Activated CD8-positive, alpha-beta T cell treated with anti-CD3 and anti-CD28 coated beads for 36 hours (primary cell): ENCODE data around the gene CPB2. TPM values are rescaled to one million over a fixed set of nuclear protein-coding genes. Genes with fewer than 3 reads are reported as not detected.

ENCODE experiments used
- ATAC-seq: fragments of 200-7000 bp; cut with Tn5 transposase; one replicate; pipeline ENCODE4 v1.10.0; 2021; ENCODE audit warnings: mild to moderate bottlenecking, moderate library complexity
- CTCF ChIA-PET: fragments of 350-600 bp; sonication (Branson Sonifier 250); formaldehyde crosslinking; loops from one replicate; lab custom pipeline; 2021; ENCODE audit warnings: antibody characterized with exemption; lab: Charles Lee
- POLR2A ChIA-PET: fragments of 350-600 bp; sonication (Branson Sonifier 250); formaldehyde crosslinking; loops from one replicate; lab custom pipeline; 2021; ENCODE audit warnings: antibody characterized with exemption; lab: Charles Lee
- DNase-seq: peaks from one replicate; pipeline ENCODE4 v3.0.0-alpha.2; 2020
- H3K27ac Mint-ChIP-seq: one replicate; pipeline ENCODE4 v1.8.0; 2021; ENCODE audit warnings: mild to moderate bottlenecking, mixed read lengths
- H3K27me3 Mint-ChIP-seq: one replicate; pipeline ENCODE4 v1.8.0; 2021; ENCODE audit warnings: mixed read lengths
- H3K36me3 Mint-ChIP-seq: one replicate; pipeline ENCODE4 v1.8.0; 2021; ENCODE audit warnings: low read depth, mixed read lengths
- H3K4me1 Mint-ChIP-seq: one replicate; pipeline ENCODE4 v1.8.0; 2021; ENCODE audit warnings: low read depth, mixed read lengths
- H3K4me3 Mint-ChIP-seq: one replicate; pipeline ENCODE4 v1.8.0; 2021; ENCODE audit warnings: mild to moderate bottlenecking, moderate library complexity, mixed read lengths
- H3K9me3 Mint-ChIP-seq: one replicate; pipeline ENCODE4 v1.8.0; 2021; ENCODE audit warnings: mixed read lengths
- intact Hi-C: fragments of 100-400 bp; cut with micrococcal nuclease; formaldehyde crosslinking; loops from one replicate; pipeline ENCODE4 v1.10.0; 2022
- total RNA-seq, 2 experiments: library from RNA; stranded (reverse); gene quantifications; one replicate each; pipeline ENCODE4 v1.2.3, GENCODE V29; 2021
- TF ChIP-seq, protein P1 (sequence below): fragments of 200-600 bp; IDR thresholded peaks from one replicate; pipeline ENCODE4 v1.8.0; 2022; ENCODE audit warnings: antibody characterized with exemption, mild to moderate bottlenecking

The CPB2 gene
- total RNA-seq, 2 experiments from 2014 or later = not detected

GRCh38 chr13:46062185-46062584 lies 42.6 kb downstream of the CPB2 start:
- ATAC-seq (no peak), DNase-seq (no peak)
- ChIA-PET CTCF (interaction anchor here (1.1 kb wide), 1 partner anchor 21 kb away, joined by 3 read pairs; no protein-coding TSS in a partner anchor), POLR2A (no interaction called here)
- Mint-ChIP-seq H3K9me3 (no peaks in the 10 kb centered on the region), H3K36me3 (no peaks in the 10 kb centered on the region), H3K4me1 (no peaks in the 10 kb centered on the region), H3K27me3 (no peaks in the 10 kb centered on the region), H3K4me3 (no peak overlapping the region), H3K27ac (no peak overlapping the region)
- intact Hi-C loops = no loop called here
- TF ChIP-seq, protein P1, sequence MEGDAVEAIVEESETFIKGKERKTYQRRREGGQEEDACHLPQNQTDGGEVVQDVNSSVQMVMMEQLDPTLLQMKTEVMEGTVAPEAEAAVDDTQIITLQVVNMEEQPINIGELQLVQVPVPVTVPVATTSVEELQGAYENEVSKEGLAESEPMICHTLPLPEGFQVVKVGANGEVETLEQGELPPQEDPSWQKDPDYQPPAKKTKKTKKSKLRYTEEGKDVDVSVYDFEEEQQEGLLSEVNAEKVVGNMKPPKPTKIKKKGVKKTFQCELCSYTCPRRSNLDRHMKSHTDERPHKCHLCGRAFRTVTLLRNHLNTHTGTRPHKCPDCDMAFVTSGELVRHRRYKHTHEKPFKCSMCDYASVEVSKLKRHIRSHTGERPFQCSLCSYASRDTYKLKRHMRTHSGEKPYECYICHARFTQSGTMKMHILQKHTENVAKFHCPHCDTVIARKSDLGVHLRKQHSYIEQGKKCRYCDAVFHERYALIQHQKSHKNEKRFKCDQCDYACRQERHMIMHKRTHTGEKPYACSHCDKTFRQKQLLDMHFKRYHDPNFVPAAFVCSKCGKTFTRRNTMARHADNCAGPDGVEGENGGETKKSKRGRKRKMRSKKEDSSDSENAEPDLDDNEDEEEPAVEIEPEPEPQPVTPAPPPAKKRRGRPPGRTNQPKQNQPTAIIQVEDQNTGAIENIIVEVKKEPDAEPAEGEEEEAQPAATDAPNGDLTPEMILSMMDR = no peak

- Mint-ChIP-seq H3K36me3 (no peaks in the 10 kb centered on the region), H3K4me1 (no peaks in the 10 kb centered on the region), H3K4me3 (no peak overlapping the region), H3K9me3 (no peaks in the 10 kb centered on the region), H3K27ac (no peak overlapping the region), H3K27me3 (peaks cover 7% of the 10 kb centered on the region)
- CTCF ChIA-PET = interaction anchor here (0.7 to 1.7 kb wide), 3 partner anchors 14 to 99 kb away, joined by 3 to 4 read pairs (median 3); no protein-coding TSS in a partner anchor
- TF ChIP-seq, protein P1 = no peak
- intact Hi-C loops = loop anchor here (10.0 kb wide), 1 partner anchor 65 kb away; no protein-coding TSS in a partner anchor
- DNase-seq = no peak
- ATAC-seq = no peak
- POLR2A ChIA-PET = no interaction called here
Measured at GRCh38 chr13:46059405-46059804, 45.4 kb downstream of the CPB2 start.

DNA sequence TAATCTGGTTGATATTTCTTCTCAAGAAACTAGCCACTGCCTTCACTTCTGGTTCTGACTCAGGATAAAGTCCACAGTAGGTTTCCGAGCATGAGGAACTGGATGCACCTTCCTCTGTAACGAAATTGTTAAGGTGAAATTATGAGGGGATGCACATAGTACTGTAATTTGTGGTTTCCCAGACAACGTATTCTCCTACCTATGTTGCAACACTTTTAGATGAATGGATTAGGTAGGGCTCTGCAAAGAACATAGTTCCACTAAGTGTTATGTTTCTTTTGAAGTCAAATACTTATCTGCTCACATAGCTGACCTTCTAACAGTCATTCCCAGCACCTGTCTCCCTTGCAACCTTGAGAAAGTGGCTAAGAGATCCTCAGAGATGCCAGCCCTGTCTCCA lies 46.6 kb downstream of the CPB2 start:
- Mint-ChIP-seq H3K4me3 (no peak overlapping the region), H3K27me3 (peaks cover 9% of the 10 kb centered on the region), H3K9me3 (no peaks in the 10 kb centered on the region), H3K27ac (no peak overlapping the region), H3K36me3 (no peaks in the 10 kb centered on the region), H3K4me1 (peaks cover 9% of the 10 kb centered on the region)
- TF ChIP-seq, protein P1 = no peak
- POLR2A ChIA-PET = no interaction called here
- ATAC-seq (no peak), DNase-seq (no peak)
- CTCF ChIA-PET = interaction anchor here (1.6 to 2.0 kb wide), 2 partner anchors 16 to 67 kb away, joined by 4 to 7 read pairs; no protein-coding TSS in a partner anchor
- intact Hi-C loops = loop anchor here (10.0 kb wide), 1 partner anchor 67 kb away; no protein-coding TSS in a partner anchor

DNA sequence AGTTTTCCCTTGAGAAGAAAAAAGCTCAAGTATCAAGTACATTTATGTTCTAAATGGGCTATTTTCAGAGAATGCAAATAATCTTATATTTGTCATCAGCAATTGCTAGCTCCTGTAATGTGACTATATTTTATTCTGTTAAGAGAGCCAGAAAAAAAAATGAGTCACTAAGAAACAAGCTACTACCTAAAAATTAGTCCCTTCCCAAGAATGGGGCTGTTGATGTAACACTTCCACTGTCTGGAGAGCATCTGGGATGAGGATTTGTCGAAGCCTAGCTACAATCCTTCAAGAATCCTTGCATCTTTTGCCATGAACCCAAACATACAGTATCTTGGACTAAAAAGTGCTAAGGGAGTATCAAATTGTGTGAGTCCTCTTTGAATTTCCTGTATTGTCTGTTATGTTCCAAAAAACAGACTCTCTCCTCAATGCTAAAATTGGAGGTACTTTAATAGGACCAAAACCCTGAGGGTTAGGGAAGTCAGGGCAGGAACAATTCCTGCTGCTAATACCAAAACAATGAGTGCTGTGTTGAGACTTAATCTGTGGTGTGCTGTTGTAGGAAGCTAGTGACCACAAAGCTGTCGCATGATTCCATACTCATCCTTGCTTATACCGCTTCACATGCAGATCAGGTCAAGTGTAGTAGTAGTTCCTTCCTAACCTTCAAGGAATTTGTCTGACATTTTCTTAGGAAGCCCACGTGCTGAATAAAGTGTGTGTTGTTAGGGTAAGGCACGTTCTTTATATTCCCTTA lies 47.4 kb downstream of the CPB2 start:
- no peaks in the 10 kb centered on the region for H3K36me3 Mint-ChIP-seq
- no peaks in the 10 kb centered on the region for H3K9me3 Mint-ChIP-seq
- ATAC-seq (no peak), DNase-seq (no peak)
- POLR2A ChIA-PET = no interaction called here
- TF ChIP-seq, protein P1 = no peak
- H3K27ac Mint-ChIP-seq = no peak overlapping the region
- H3K4me3 Mint-ChIP-seq = no peak overlapping the region
- peaks cover 9% of the 10 kb centered on the region for H3K4me1 Mint-ChIP-seq
- CTCF ChIA-PET = interaction anchor here (0.6 to 2.0 kb wide), 2 partner anchors 68 to 72 kb away, joined by 3 to 7 read pairs; no protein-coding TSS in a partner anchor
- intact Hi-C loops = loop anchor here (10.0 kb wide), 1 partner anchor 67 kb away; no protein-coding TSS in a partner anchor
- H3K27me3 Mint-ChIP-seq = peaks cover 9% of the 10 kb centered on the region
